ENCODE results near the gene PPP4R3C. TPM values are rescaled to one million over a fixed set of nuclear protein-coding genes. Genes with fewer than 3 reads are reported as not detected.
A peak's percentile ranks its signal among the peaks of the same experiment; 100 is the strongest.

PPP4R3C gene
- total RNA-seq (2014; rRNA removed) (not detected in 2 replicates), Bru-seq, nascent RNA (not detected), BruChase-seq, experiment 1, labeled RNA remaining after a 6-hour chase (not detected), BruChase-seq, experiment 2, labeled RNA remaining after a 2-hour chase (not detected)
- long read RNA-seq = 0 reads

DNA sequence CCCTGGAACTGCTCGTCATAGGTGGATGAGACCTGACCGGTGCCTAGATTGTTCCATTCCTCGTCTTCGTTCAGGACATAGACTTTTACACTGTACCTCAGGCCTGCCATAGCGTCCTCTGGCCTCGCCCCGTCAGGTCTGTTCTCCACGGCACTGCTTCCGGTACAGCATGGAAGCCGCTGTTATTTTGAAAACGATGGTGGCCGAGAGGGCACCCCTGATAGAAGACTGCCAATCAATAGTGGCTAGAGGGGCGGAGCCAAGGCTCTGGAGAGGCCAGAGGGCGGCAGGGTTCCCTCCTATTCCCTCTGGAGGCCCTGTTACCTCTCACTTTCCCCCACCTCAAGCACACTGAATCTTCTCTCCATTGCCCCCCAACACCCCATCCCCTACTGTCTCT, at the start of gene PPP4R3C:
TSS of gene PPP4R3C (minus strand) at position 155 of the 400 bp plus-strand sequence. CDS start at position 110, 45 bp downstream.
- no TSS peak for BruUV-seq (replicated peaks)
- H3K9me2 ChIP-seq (replicated peaks; ENCODE audit: low read length) = no peaks in the 10 kb centered on the region

DNA sequence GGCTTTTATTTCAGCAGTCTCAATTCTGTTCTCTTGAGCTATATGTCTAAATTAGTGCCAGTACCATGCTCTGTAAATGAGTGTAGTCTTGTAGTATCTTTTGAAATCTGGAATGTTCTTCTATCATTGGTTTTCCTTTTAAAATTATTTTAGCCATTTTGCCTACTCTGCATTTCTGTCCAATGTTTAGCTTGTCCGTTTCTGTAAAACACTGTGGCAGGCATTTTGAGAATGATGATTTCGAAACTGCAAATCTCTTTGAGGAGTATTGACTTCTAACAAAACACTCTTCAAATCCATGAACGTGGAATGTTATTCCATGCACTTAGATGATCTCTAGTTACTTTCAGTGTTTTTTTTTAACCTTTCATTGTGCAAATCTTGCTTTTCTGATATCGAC, 28.3 kb upstream of the PPP4R3C start:
- DNase-seq = no peak
- POLR2A ChIA-PET (ENCODE audit: unreplicated experiment) = no interaction called here
- no peak overlapping the region for H3K9ac ChIP-seq (ENCODE audit: low read length)
- H3F3A ChIP-seq (ENCODE audit: low read length, unreplicated experiment) = no peaks in the 10 kb centered on the region
- CTCF ChIA-PET = no interaction called here
- TF ChIP-seq EZH2 (IDR thresholded peaks at IDR 0.05; ENCODE audit: low read length, unreplicated experiment) (no peak), EZH2phosphoT487 (IDR thresholded peaks at IDR 0.05; ENCODE audit: borderline replicate concordance, low read length) (no peak)
- TF ChIP-seq, protein P1, sequence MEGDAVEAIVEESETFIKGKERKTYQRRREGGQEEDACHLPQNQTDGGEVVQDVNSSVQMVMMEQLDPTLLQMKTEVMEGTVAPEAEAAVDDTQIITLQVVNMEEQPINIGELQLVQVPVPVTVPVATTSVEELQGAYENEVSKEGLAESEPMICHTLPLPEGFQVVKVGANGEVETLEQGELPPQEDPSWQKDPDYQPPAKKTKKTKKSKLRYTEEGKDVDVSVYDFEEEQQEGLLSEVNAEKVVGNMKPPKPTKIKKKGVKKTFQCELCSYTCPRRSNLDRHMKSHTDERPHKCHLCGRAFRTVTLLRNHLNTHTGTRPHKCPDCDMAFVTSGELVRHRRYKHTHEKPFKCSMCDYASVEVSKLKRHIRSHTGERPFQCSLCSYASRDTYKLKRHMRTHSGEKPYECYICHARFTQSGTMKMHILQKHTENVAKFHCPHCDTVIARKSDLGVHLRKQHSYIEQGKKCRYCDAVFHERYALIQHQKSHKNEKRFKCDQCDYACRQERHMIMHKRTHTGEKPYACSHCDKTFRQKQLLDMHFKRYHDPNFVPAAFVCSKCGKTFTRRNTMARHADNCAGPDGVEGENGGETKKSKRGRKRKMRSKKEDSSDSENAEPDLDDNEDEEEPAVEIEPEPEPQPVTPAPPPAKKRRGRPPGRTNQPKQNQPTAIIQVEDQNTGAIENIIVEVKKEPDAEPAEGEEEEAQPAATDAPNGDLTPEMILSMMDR (conservative IDR thresholded peaks at IDR 0.05; ENCODE audit: low read depth, low read length) = no peak
- 0 out of 2 replicates have a peak overlapping the region, but pooled peaks have one; percentile 9 for H2AFZ ChIP-seq (ENCODE audit: low read length)
- intact Hi-C loops (cut with micrococcal nuclease) = no loop called here
- no peaks in the 10 kb centered on the region for H4K20me1 ChIP-seq (ENCODE audit: low read length)
- H3K4me1 ChIP-seq (ENCODE audit: insufficient read depth, low read length) = no peaks in the 10 kb centered on the region
- H3K9me3 ChIP-seq (ENCODE audit: low read length) = no peaks in the 10 kb centered on the region
- no TSS peak for BruUV-seq (replicated peaks)
- no peak overlapping the region for H3K4me2 ChIP-seq (ENCODE audit: low read length)
- no peaks in the 10 kb centered on the region for H3K36me3 ChIP-seq (ENCODE audit: low read depth, low read length)
- ATAC-seq = no peak
- no peak overlapping the region for H3K27ac ChIP-seq (ENCODE audit: low read length)
- no peaks in the 10 kb centered on the region for H3K79me2 ChIP-seq (ENCODE audit: low read length)
- peaks cover 18% of the 10 kb centered on the region; the same call in 1 of the 2 replicates for H3K27me3 ChIP-seq (ENCODE audit: low read length)
- H3K9me2 ChIP-seq (replicated peaks; ENCODE audit: low read length) = no peaks in the 10 kb centered on the region
- H3K4me3 ChIP-seq (ENCODE audit: low read length) = no peak overlapping the region

More for the DNA sequence above, at the start of gene PPP4R3C:
- no peaks in the 10 kb centered on the region for H3K9me3 ChIP-seq (ENCODE audit: low read length)
- H3K27ac ChIP-seq (ENCODE audit: low read length) = no peak within 1 kb of the TSS
- no peak for ATAC-seq
- no peak within 1 kb of the TSS for H2AFZ ChIP-seq (ENCODE audit: low read length)
- H3K9ac ChIP-seq (ENCODE audit: low read length) = no peak within 1 kb of the TSS
- intact Hi-C loops (cut with micrococcal nuclease) = no loop called here
- H3K79me2 ChIP-seq (ENCODE audit: low read length) = no peaks in the 10 kb centered on the region
- H3F3A ChIP-seq (ENCODE audit: low read length, unreplicated experiment) = no peaks in the 10 kb centered on the region
- H3K4me2 ChIP-seq (ENCODE audit: low read length) = no peak within 1 kb of the TSS
- no peaks in the 10 kb centered on the region for H3K36me3 ChIP-seq (ENCODE audit: low read depth, low read length)
- TF ChIP-seq EZH2 (IDR thresholded peaks at IDR 0.05; ENCODE audit: low read length, unreplicated experiment) (no peak), EZH2phosphoT487 (IDR thresholded peaks at IDR 0.05; ENCODE audit: borderline replicate concordance, low read length) (no peak)
- TF ChIP-seq, protein P1 (conservative IDR thresholded peaks at IDR 0.05; ENCODE audit: low read depth, low read length) = no peak
- POLR2A ChIA-PET (ENCODE audit: unreplicated experiment) = no interaction called here
- no peak for DNase-seq
- H4K20me1 ChIP-seq (ENCODE audit: low read length) = no peaks in the 10 kb centered on the region
- H3K4me3 ChIP-seq (ENCODE audit: low read length) = no peak within 1 kb of the TSS
- H3K27me3 ChIP-seq (ENCODE audit: low read length) = peaks cover 4% of the 10 kb centered on the region; the same call in 1 of the 2 replicates
- no peaks in the 10 kb centered on the region for H3K4me1 ChIP-seq (ENCODE audit: insufficient read depth, low read length)
- CTCF ChIA-PET = no interaction called here

DNA sequence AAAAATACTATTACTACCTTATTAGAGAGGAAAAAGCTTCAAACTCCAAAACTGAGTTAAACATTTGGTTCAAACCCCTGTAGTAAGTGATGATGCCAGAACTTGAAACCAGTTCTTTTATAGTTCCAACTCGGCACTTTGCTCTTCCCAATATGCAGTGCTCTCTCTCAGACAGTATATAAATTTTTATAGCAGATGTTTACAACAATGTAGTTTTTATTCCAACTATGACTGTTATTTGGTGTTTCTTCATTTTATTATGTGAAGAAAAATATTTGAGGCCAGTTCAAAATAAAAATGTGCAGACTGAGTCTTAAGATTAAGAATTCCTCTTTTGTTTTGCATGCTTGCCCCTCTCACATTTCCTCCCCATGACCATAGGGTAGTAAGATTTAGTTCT, 2.9 kb upstream of the PPP4R3C start:
- Histone ChIP-seq H2AFZ (ENCODE audit: low read length) (no peak overlapping the region), H3K4me3 (ENCODE audit: low read length) (no peak overlapping the region), H3K9ac (ENCODE audit: low read length) (no peak overlapping the region), H4K20me1 (ENCODE audit: low read length) (no peaks in the 10 kb centered on the region), H3F3A (ENCODE audit: low read length, unreplicated experiment) (no peaks in the 10 kb centered on the region), H3K27ac (ENCODE audit: low read length) (no peak overlapping the region), H3K36me3 (ENCODE audit: low read depth, low read length) (no peaks in the 10 kb centered on the region), H3K9me2 (replicated peaks; ENCODE audit: low read length) (no peaks in the 10 kb centered on the region), H3K4me1 (ENCODE audit: insufficient read depth, low read length) (no peaks in the 10 kb centered on the region), H3K79me2 (ENCODE audit: low read length) (no peaks in the 10 kb centered on the region), H3K4me2 (ENCODE audit: low read length) (no peak overlapping the region), H3K9me3 (ENCODE audit: low read length) (no peaks in the 10 kb centered on the region), H3K27me3 (ENCODE audit: low read length) (peaks cover 20% of the 10 kb centered on the region)
- TF ChIP-seq, protein P1 (conservative IDR thresholded peaks at IDR 0.05; ENCODE audit: low read depth, low read length) = no peak
- TF ChIP-seq EZH2 (IDR thresholded peaks at IDR 0.05; ENCODE audit: low read length, unreplicated experiment) = no peak
- no peak for TF ChIP-seq EZH2phosphoT487 (IDR thresholded peaks at IDR 0.05; ENCODE audit: borderline replicate concordance, low read length)
- intact Hi-C loops (cut with micrococcal nuclease) = no loop called here
- ChIA-PET CTCF (no interaction called here), POLR2A (ENCODE audit: unreplicated experiment) (no interaction called here)
- DNase-seq (no peak), ATAC-seq (no peak)
- no TSS peak for BruUV-seq (replicated peaks)
